IMR-90 (cell line): ENCODE data around the gene MEIS1. TPM values are rescaled to one million over a fixed set of nuclear protein-coding genes. Genes with fewer than 3 reads are reported as not detected.

Experiments used
- ATAC-seq: fragments of 200-7000 bp; cut with Tn5 transposase; 2 replicates; pipeline ENCODE4 v1.9.1; 2020; ENCODE audit warnings: low read depth, mild to moderate bottlenecking, moderate library complexity
- BruUV-seq: library from RNA; stranded (reverse); fragments of 400-500 nt; replicated peaks from 2 replicates; lab custom pipeline; 2021; lab: Mats Ljungman, UMichigan
- CTCF ChIA-PET: fragments of 300-600 bp; formaldehyde crosslinking; extraction: SDS; loops from one replicate; lab custom pipeline; 2021; ENCODE audit warnings: antibody characterized with exemption; lab: Yijun Ruan, JAX
- POLR2A ChIA-PET: fragments of 300-600 bp; sonication (Branson Sonifier 250); formaldehyde crosslinking; loops from one replicate; lab custom pipeline; 2022; ENCODE audit warnings: antibody characterized with exemption; ENCODE audit not compliant: unreplicated experiment; lab: Charles Lee
- DNase-seq: peaks from one replicate; pipeline ENCODE4 v3.0.0; 2013
- H2AFZ ChIP-seq: replicated peaks from 2 replicates; pipeline ENCODE3; 2013; ENCODE audit warnings: low read length, mild to moderate bottlenecking; ENCODE audit not compliant: poor library complexity
- H2AK5ac ChIP-seq: 2 replicates; pipeline ENCODE4 v1.6.1; 2013; ENCODE audit warnings: low read depth, low read length, inconsistent platforms
- H2AK9ac ChIP-seq: replicated peaks from 2 replicates; pipeline ENCODE3; 2013; ENCODE audit warnings: mild to moderate bottlenecking, low read depth, low read length, moderate library complexity; ENCODE audit not compliant: poor library complexity
- H2BK120ac ChIP-seq: 2 replicates; pipeline ENCODE4 v1.6.1; 2013; ENCODE audit warnings: low read depth, low read length, inconsistent platforms
- H2BK15ac ChIP-seq: 3 replicates; pipeline ENCODE4 v1.6.1; 2013; ENCODE audit warnings: low read depth, low read length, inconsistent platforms
- H2BK20ac ChIP-seq: 2 replicates; pipeline ENCODE4 v1.6.1; 2013; ENCODE audit warnings: low read depth, mild to moderate bottlenecking, inconsistent platforms, low read length, moderate library complexity
- H2BK5ac ChIP-seq: 2 replicates; pipeline ENCODE4 v1.6.1; 2013; ENCODE audit warnings: mild to moderate bottlenecking, low read depth, low read length, inconsistent platforms; ENCODE audit not compliant: poor library complexity, severe bottlenecking
- H3K14ac ChIP-seq: replicated peaks from 2 replicates; pipeline ENCODE4 v1.6.1; 2013; ENCODE audit warnings: low read depth, low read length, inconsistent platforms
- H3K18ac ChIP-seq: 2 replicates; pipeline ENCODE4 v1.6.1; 2013; ENCODE audit warnings: low read depth, low read length, control low read depth
- H3K23ac ChIP-seq: 2 replicates; pipeline ENCODE4 v1.6.1; 2013; ENCODE audit warnings: low read depth, low read length, inconsistent platforms
- H3K27ac ChIP-seq: 2 replicates; pipeline ENCODE4 v1.5.1; 2013; ENCODE audit warnings: mild to moderate bottlenecking, control low read depth, low read length; ENCODE audit not compliant: insufficient read depth
- H3K27me3 ChIP-seq: 2 replicates; pipeline ENCODE4 v1.6.1; 2013; ENCODE audit warnings: low read length; ENCODE audit not compliant: control insufficient read depth, insufficient read depth
- H3K36me3 ChIP-seq: 2 replicates; pipeline ENCODE4 v1.6.1; 2013; ENCODE audit warnings: low read length, mixed read lengths; ENCODE audit not compliant: control insufficient read depth, insufficient read depth
- H3K4ac ChIP-seq: 2 replicates; pipeline ENCODE4 v1.6.1; 2013; ENCODE audit warnings: low read depth, low read length, inconsistent platforms
- H3K4me1 ChIP-seq: 2 replicates; pipeline ENCODE4 v1.6.1; 2013; ENCODE audit warnings: low read length, mixed read lengths; ENCODE audit not compliant: control insufficient read depth, insufficient read depth
- H3K4me2 ChIP-seq: 2 replicates; pipeline ENCODE4 v1.6.1; 2013; ENCODE audit warnings: low read depth, mild to moderate bottlenecking, control low read depth, low read length, moderate library complexity
- H3K4me3 ChIP-seq: 2 replicates; pipeline ENCODE4 v1.5.1; 2013; ENCODE audit warnings: low read depth, mild to moderate bottlenecking, control low read depth, low read length, moderate library complexity; ENCODE audit not compliant: insufficient read depth
- H3K56ac ChIP-seq: 2 replicates; pipeline ENCODE4 v1.6.1; 2013; ENCODE audit warnings: low read length, inconsistent platforms; ENCODE audit not compliant: insufficient read depth; ENCODE audit errors: extremely low read depth
- H3K79me1 ChIP-seq, 2 experiments: 2 replicates each; pipeline ENCODE4 v1.6.1; 2013; ENCODE audit warnings: low read length in 2 of 2, inconsistent platforms in 1 of 2, low read depth in 1 of 2
- H3K9ac ChIP-seq: 2 replicates; pipeline ENCODE4 v1.6.1; 2013; ENCODE audit warnings: low read depth, low read length, control low read depth
- H3K9me1 ChIP-seq: 2 replicates; pipeline ENCODE4 v1.6.1; 2013; ENCODE audit warnings: low read length, inconsistent platforms; ENCODE audit not compliant: insufficient read depth
- H3K9me3 ChIP-seq: 2 replicates; pipeline ENCODE4 v1.6.1; 2013; ENCODE audit warnings: low read length; ENCODE audit not compliant: control insufficient read depth, insufficient read depth
- H4K20me1 ChIP-seq: 2 replicates; pipeline ENCODE4 v1.6.1; 2013; ENCODE audit warnings: low read length, inconsistent platforms; ENCODE audit not compliant: insufficient read depth
- H4K5ac ChIP-seq: 2 replicates; pipeline ENCODE4 v1.6.1; 2013; ENCODE audit warnings: mild to moderate bottlenecking, low read depth, low read length, control low read depth
- H4K8ac ChIP-seq, 2 experiments: 2 replicates each; pipeline ENCODE4 v1.6.1; 2013; ENCODE audit warnings: low read depth in 2 of 2, low read length in 2 of 2, control low read depth in 1 of 2, inconsistent platforms in 1 of 2
- H4K91ac ChIP-seq: 2 replicates; pipeline ENCODE4 v1.6.1; 2013; ENCODE audit warnings: low read depth, low read length, inconsistent platforms; ENCODE audit not compliant: insufficient read depth
- BHLHE40 ChIP-seq: fragments of 150-350 bp; IDR thresholded peaks from 2 replicates; pipeline ENCODE4 v1.6.1; 2016; ENCODE audit warnings: mild to moderate bottlenecking, low read depth, low read length
- CEBPB ChIP-seq: IDR thresholded peaks from 2 replicates; pipeline ENCODE4 v1.6.1; 2012; ENCODE audit warnings: low read depth, low read length, improper control_type of control experiment
- CHD1 ChIP-seq: IDR thresholded peaks from 2 replicates; pipeline ENCODE4 v1.6.1; 2012; ENCODE audit warnings: low read depth, low read length, improper control_type of control experiment
- FOS ChIP-seq: fragments of 150-350 bp; IDR thresholded peaks from 2 replicates; pipeline ENCODE4 v1.6.1; 2016; ENCODE audit warnings: low read depth, low read length
- MAFK ChIP-seq: IDR thresholded peaks from 2 replicates; pipeline ENCODE4 v1.6.1; 2012; ENCODE audit warnings: low read depth, low read length, improper control_type of control experiment
- MAZ ChIP-seq: IDR thresholded peaks from 2 replicates; pipeline ENCODE4 v1.6.1; 2012; ENCODE audit warnings: low read depth, mild to moderate bottlenecking, low read length, improper control_type of control experiment, moderate library complexity, borderline replicate concordance
- MXI1 ChIP-seq: IDR thresholded peaks from 2 replicates; pipeline ENCODE4 v1.6.1; 2012; ENCODE audit warnings: low read depth, mild to moderate bottlenecking, low read length, moderate library complexity, borderline replicate concordance
- NFE2L2 ChIP-seq: fragments of 150-350 bp; IDR thresholded peaks from 2 replicates; pipeline ENCODE4 v1.6.1; 2016; ENCODE audit warnings: low read depth, mild to moderate bottlenecking, low read length
- POLR2A ChIP-seq: IDR thresholded peaks from 2 replicates; pipeline ENCODE4 v1.6.1; 2012; ENCODE audit warnings: mild to moderate bottlenecking, low read depth, low read length
- RAD21 ChIP-seq: IDR thresholded peaks from 2 replicates; pipeline ENCODE4 v1.6.1; 2012; ENCODE audit warnings: low read length, improper control_type of control experiment
- RCOR1 ChIP-seq: IDR thresholded peaks from 2 replicates; pipeline ENCODE4 v1.6.1; 2012; ENCODE audit warnings: mild to moderate bottlenecking, low read length, improper control_type of control experiment; ENCODE audit not compliant: insufficient replicate concordance
- RFX5 ChIP-seq: IDR thresholded peaks from 2 replicates; pipeline ENCODE4 v1.8.0; 2012; ENCODE audit warnings: low read depth, mild to moderate bottlenecking, low read length, moderate library complexity
- SMC3 ChIP-seq: fragments of 150-350 bp; IDR thresholded peaks from 2 replicates; pipeline ENCODE4 v1.6.1; 2016; ENCODE audit warnings: low read depth, mild to moderate bottlenecking, antibody characterized with exemption, low read length, moderate library complexity
- WGBS, 2 experiments: methylation state at CpG; one replicate each; pipeline versions ENCODE4 v1.1.5 to v1.1.7; 2013; ENCODE audit warnings: missing lambda C conversion rate in 2 of 2; ENCODE audit not compliant: insufficient read length in 1 of 2; ENCODE audit errors: extremely low coverage in 2 of 2; 5-methylcytosine and 5-hydroxymethylcytosine counted together
- dilution Hi-C: fragments of 300-500 bp; cut with HindIII; formaldehyde crosslinking; loops from one replicate; pipeline ENCODE4 v1.14.3; 2018; ENCODE audit warnings: low sequenced_read_pairs; ENCODE audit not compliant: unreplicated experiment
- in situ Hi-C: fragments of 300-500 bp; cut with MboI; formaldehyde crosslinking; loops from 3 replicates; pipeline ENCODE4 v1.14.3; 2019; ENCODE audit warnings: low sequenced_read_pairs, inconsistent platforms, mixed read lengths
- intact Hi-C: fragments of 100-400 bp; cut with micrococcal nuclease; formaldehyde crosslinking; loops from 2 replicates; pipeline ENCODE4 v1.10.0; 2022
- polyA plus RNA-seq, 3 experiments: library from polyadenylated mRNA; depleted of rRNA; stranded (reverse); fragments of >200 nt; gene quantifications; 2 replicates each; pipeline ENCODE4 v1.2.3, GENCODE V29; 2012; ENCODE audit warnings: low replicate concordance in 1 of 3
- total RNA-seq: library from RNA; depleted of rRNA; stranded (reverse); fragments of >200 nt; gene quantifications from 2 replicates; pipeline ENCODE4 v1.2.3, GENCODE V29; 2012
- TF ChIP-seq, protein P1 (sequence below): fragments of 150-350 bp; IDR thresholded peaks from 2 replicates; pipeline ENCODE4 v1.6.1; 2016; ENCODE audit warnings: low read depth, mild to moderate bottlenecking, low read length, moderate library complexity, borderline replicate concordance
- TF ChIP-seq, protein P2 (sequence below): fragments of 150-350 bp; IDR thresholded peaks from 2 replicates; pipeline ENCODE4 v1.6.1; 2017; ENCODE audit warnings: mild to moderate bottlenecking, antibody characterized with exemption, low read length, low read depth

The MEIS1 gene
- total and polyA plus RNA-seq, 2 of the 4 experiments (the other 2 are of a cell fraction) = 54.4 to 157 TPM

- TF ChIP-seq RAD21 = no peak
Observed at GRCh38 chr2:66508484-66509071, 73.7 kb downstream of the MEIS1 start (continued).

DNA sequence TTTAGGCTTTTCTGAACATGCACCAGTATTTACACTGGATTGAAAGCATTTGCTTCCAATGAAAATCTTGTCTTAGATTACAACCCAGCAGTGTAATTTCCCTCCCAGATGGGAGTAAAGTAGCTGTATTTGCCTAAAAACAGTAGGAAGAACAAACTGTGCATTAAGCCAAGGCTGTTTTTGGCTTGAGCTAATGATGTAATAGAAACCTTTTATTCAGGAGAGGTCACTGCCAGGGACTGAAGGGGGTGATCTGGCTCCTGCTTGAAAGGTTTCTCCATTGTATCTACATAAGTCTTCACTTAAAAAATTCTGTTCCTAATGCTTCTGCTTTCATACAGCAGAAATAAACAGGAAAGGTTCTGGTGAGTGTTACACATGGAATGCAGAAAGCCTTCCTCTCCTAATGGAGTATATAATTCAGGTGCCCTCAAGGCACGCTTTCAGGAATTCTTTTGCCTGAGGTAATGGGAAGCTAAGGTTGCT is 74.4 kb downstream of the MEIS1 start:
- Histone ChIP-seq H3K79me1 (peaks cover 21 to 73% of the 10 kb centered on the region in 2 experiments), H3K23ac (peak overlapping the region; percentile 48; the same call in 1 of the 2 replicates), H2BK120ac (no peak overlapping the region), H3K9me1 (peaks cover 21% of the 10 kb centered on the region), H3K27ac (no peak overlapping the region), H3K14ac (no peak overlapping the region), H3K56ac (no peak overlapping the region), H3K27me3 (no peaks in the 10 kb centered on the region), H4K20me1 (peaks cover 89% of the 10 kb centered on the region), H3K36me3 (peaks cover 26% of the 10 kb centered on the region), H2AK5ac (no peak overlapping the region), H2BK5ac (peak overlapping the region; percentile 35), H3K18ac (no peak overlapping the region), H3K4ac (no peak overlapping the region), H4K8ac (no peak overlapping the region), H2BK20ac (no peak overlapping the region), H3K4me1 (peaks cover 36% of the 10 kb centered on the region), H3K4me3 (no peak overlapping the region), H3K9me3 (no peaks in the 10 kb centered on the region), H2AFZ (no peak overlapping the region), H2AK9ac (no peak overlapping the region), H2BK15ac (no peak overlapping the region; the same call in 2 of the 3 replicates), H4K5ac (no peak overlapping the region), H3K4me2 (no peak overlapping the region; the same call in 1 of the 2 replicates), H4K91ac (no peak overlapping the region; the same call in 1 of the 2 replicates), H3K9ac (no peak overlapping the region)
- POLR2A ChIA-PET = no interaction called here
- dilution Hi-C loops = no loop called here
- peak; percentile 56 for ATAC-seq
- WGBS, 2 experiments = no CpG with 5 or more reads among the region's 1 CpG
- CTCF ChIA-PET = no interaction called here
- intact Hi-C loops = no loop called here
- peak; percentile 60 for DNase-seq
- in situ Hi-C loops = no loop called here
- BruUV-seq = no TSS peak
- no peak for TF ChIP-seq MAFK
- TF ChIP-seq SMC3 = no peak
- no peak for TF ChIP-seq RCOR1
- no peak for TF ChIP-seq BHLHE40
- no peak for TF ChIP-seq CEBPB
- no peak for TF ChIP-seq NFE2L2
- TF ChIP-seq MXI1 = no peak
- TF ChIP-seq RFX5 = no peak
- no peak for TF ChIP-seq MAZ
- no peak for TF ChIP-seq CHD1
- TF ChIP-seq, protein P1, sequence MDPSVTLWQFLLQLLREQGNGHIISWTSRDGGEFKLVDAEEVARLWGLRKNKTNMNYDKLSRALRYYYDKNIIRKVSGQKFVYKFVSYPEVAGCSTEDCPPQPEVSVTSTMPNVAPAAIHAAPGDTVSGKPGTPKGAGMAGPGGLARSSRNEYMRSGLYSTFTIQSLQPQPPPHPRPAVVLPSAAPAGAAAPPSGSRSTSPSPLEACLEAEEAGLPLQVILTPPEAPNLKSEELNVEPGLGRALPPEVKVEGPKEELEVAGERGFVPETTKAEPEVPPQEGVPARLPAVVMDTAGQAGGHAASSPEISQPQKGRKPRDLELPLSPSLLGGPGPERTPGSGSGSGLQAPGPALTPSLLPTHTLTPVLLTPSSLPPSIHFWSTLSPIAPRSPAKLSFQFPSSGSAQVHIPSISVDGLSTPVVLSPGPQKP = no peak
- TF ChIP-seq POLR2A = no peak
- TF ChIP-seq, protein P2, sequence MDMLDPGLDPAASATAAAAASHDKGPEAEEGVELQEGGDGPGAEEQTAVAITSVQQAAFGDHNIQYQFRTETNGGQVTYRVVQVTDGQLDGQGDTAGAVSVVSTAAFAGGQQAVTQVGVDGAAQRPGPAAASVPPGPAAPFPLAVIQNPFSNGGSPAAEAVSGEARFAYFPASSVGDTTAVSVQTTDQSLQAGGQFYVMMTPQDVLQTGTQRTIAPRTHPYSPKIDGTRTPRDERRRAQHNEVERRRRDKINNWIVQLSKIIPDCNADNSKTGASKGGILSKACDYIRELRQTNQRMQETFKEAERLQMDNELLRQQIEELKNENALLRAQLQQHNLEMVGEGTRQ = no peak
- no peak for TF ChIP-seq RAD21
- no peak for TF ChIP-seq FOS
